HEK293T (cell line): ENCODE results near the gene MYO1B.

Source experiments
- CTCF ChIA-PET: fragments of 350-600 bp; formaldehyde crosslinking; extraction: SDS; loops from one replicate; lab custom pipeline; 2021; ENCODE audit warnings: antibody characterized with exemption, inconsistent platforms; lab: Yijun Ruan, JAX
- POLR2A ChIA-PET: fragments of 350-600 bp; formaldehyde crosslinking; extraction: SDS; loops from one replicate; lab custom pipeline; 2020; ENCODE audit warnings: antibody characterized with exemption, inconsistent platforms; lab: Yijun Ruan, JAX
- DNase-seq: peaks from one replicate; pipeline ENCODE4 v3.0.0; 2012; ENCODE audit warnings: mixed read lengths; ENCODE audit errors: extremely low spot score
- ARNT ChIP-seq: fragments of 450-650 bp; IDR thresholded peaks from 2 replicates; pipeline ENCODE4 v1.6.1; 2017; ENCODE audit warnings: mild to moderate bottlenecking
- BHLHE40 ChIP-seq: fragments of 450-650 bp; IDR thresholded peaks from 2 replicates; pipeline ENCODE4 v1.6.1; 2016; ENCODE audit warnings: mild to moderate bottlenecking, moderate library complexity, borderline replicate concordance
- CTBP1 ChIP-seq: fragments of 450-650 bp; IDR thresholded peaks from 2 replicates; pipeline ENCODE4 v1.6.1; 2016; ENCODE audit warnings: borderline replicate concordance
- ELF4 ChIP-seq: fragments of 450-650 bp; IDR thresholded peaks from 2 replicates; pipeline ENCODE4 v1.6.1; 2017; ENCODE audit warnings: antibody characterized with exemption
- FOXA1 ChIP-seq: fragments of 450-650 bp; IDR thresholded peaks from 2 replicates; pipeline ENCODE4 v1.6.1; 2016; ENCODE audit warnings: mild to moderate bottlenecking
- FOXK2 ChIP-seq: fragments of 450-650 bp; IDR thresholded peaks from 2 replicates; pipeline ENCODE4 v1.6.1; 2016; ENCODE audit warnings: mild to moderate bottlenecking
- FOXM1 ChIP-seq: fragments of 450-650 bp; IDR thresholded peaks from 2 replicates; pipeline ENCODE4 v1.6.1; 2017; ENCODE audit warnings: mild to moderate bottlenecking, borderline replicate concordance
- HDGF ChIP-seq: fragments of 450-650 bp; IDR thresholded peaks from 2 replicates; pipeline ENCODE4 v1.6.1; 2017; ENCODE audit warnings: antibody characterized with exemption, borderline replicate concordance
- L3MBTL2 ChIP-seq: fragments of 450-650 bp; conservative IDR thresholded peaks from 2 replicates; pipeline ENCODE4 v1.6.1; 2016; ENCODE audit warnings: mild to moderate bottlenecking
- LEF1 ChIP-seq: fragments of 450-650 bp; IDR thresholded peaks from 2 replicates; pipeline ENCODE4 v1.6.1; 2017; ENCODE audit warnings: mild to moderate bottlenecking, borderline replicate concordance
- NFRKB ChIP-seq: fragments of 450-650 bp; IDR thresholded peaks from 2 replicates; pipeline ENCODE4 v1.6.1; 2016; ENCODE audit warnings: mild to moderate bottlenecking, moderate library complexity
- SP1 ChIP-seq: fragments of 450-650 bp; IDR thresholded peaks from 2 replicates; pipeline ENCODE4 v1.6.1; 2017
- SUZ12 ChIP-seq: fragments of 450-650 bp; IDR thresholded peaks from 2 replicates; pipeline ENCODE4 v1.6.1; 2016; ENCODE audit warnings: mild to moderate bottlenecking
- TARDBP ChIP-seq: fragments of 450-650 bp; IDR thresholded peaks from 2 replicates; pipeline ENCODE4 v1.6.1; 2016
- ZNF384 ChIP-seq: fragments of 450-650 bp; IDR thresholded peaks from 2 replicates; pipeline ENCODE4 v1.6.1; 2016
- TF ChIP-seq, protein P1 (sequence below): fragments of 450-650 bp; IDR thresholded peaks from 2 replicates; pipeline ENCODE4 v1.6.1; 2016

Gene MYO1B

GRCh38 chr2:191396794-191397193 is 151.6 kb downstream of the MYO1B start:
- CTCF ChIA-PET, result no interaction called here

GRCh38 chr2:191399601-191400000 is 154.4 kb downstream of the MYO1B start:
- CTCF ChIA-PET, result no interaction called here
- POLR2A ChIA-PET, result no interaction called here
- no peak for TF ChIP-seq ZNF384
- no peak for TF ChIP-seq LEF1
- TF ChIP-seq L3MBTL2, result no peak
- DNase-seq, result no peak

More at GRCh38 chr2:191396794-191397193, 151.6 kb downstream of the MYO1B start:
- POLR2A ChIA-PET, result no interaction called here
- DNase-seq, result no peak
- TF ChIP-seq ARNT (no peak), ZNF384 (no peak), BHLHE40 (no peak), SUZ12 (no peak), FOXM1 (no peak), CTBP1 (no peak), LEF1 (no peak), L3MBTL2 (no peak), TARDBP (no peak), SP1 (no peak), ELF4 (no peak)
- TF ChIP-seq, protein P1, sequence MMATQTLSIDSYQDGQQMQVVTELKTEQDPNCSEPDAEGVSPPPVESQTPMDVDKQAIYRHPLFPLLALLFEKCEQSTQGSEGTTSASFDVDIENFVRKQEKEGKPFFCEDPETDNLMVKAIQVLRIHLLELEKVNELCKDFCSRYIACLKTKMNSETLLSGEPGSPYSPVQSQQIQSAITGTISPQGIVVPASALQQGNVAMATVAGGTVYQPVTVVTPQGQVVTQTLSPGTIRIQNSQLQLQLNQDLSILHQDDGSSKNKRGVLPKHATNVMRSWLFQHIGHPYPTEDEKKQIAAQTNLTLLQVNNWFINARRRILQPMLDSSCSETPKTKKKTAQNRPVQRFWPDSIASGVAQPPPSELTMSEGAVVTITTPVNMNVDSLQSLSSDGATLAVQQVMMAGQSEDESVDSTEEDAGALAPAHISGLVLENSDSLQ, result no peak

- POLR2A ChIA-PET, result no interaction called here
- no peak for DNase-seq
- CTCF ChIA-PET, result no interaction called here
- TF ChIP-seq HDGF, result no peak
- no peak for TF ChIP-seq LEF1
- TF ChIP-seq SP1, result no peak
- TF ChIP-seq SUZ12, result no peak
- TF ChIP-seq ELF4, result no peak
Observed at GRCh38 chr2:191401287-191401686, 156.1 kb downstream of the MYO1B start.

GRCh38 chr2:191402966-191403565 is 157.9 kb downstream of the MYO1B start:
- TF ChIP-seq ZNF384, result no peak
- TF ChIP-seq FOXA1, result no peak
- no peak for TF ChIP-seq NFRKB
- TF ChIP-seq ELF4, result no peak
- TF ChIP-seq TARDBP, result no peak
- TF ChIP-seq, protein P1, result no peak
- TF ChIP-seq L3MBTL2, result no peak
- no peak for TF ChIP-seq CTBP1
- TF ChIP-seq HDGF, result no peak
- no peak for TF ChIP-seq LEF1
- TF ChIP-seq FOXK2, result no peak
- POLR2A ChIA-PET, result no interaction called here
- CTCF ChIA-PET, result no interaction called here
- no peak for DNase-seq

DNA sequence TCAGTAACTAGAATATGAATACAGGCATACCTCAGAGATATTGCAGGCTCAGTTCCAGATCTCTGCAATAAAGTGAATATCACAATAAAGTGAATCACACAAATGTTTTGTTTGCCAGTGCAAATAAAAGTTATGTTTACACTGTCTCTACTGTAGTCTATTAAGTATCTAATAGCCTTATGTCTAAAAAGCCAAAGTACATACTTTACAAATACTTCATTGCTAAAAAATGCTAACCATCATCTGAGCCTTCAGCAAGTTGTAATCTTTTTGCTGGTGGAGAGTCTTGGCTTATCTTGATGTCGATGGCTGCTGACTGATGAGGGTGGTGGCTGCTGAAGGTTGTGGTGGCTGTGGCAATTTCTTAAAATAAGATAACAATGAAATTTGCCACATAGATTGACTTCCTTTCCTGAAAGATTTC is 159.4 kb downstream of the MYO1B start:
- no peak for DNase-seq
- ChIA-PET CTCF (no interaction called here), POLR2A (no interaction called here)
- no peak for TF ChIP-seq FOXA1
- TF ChIP-seq SUZ12, result no peak
- TF ChIP-seq, protein P1, result no peak

- POLR2A ChIA-PET, result no interaction called here
- TF ChIP-seq CTBP1 (no peak), ARNT (no peak), SUZ12 (no peak), ELF4 (no peak), FOXK2 (no peak), FOXA1 (no peak), HDGF (no peak), NFRKB (no peak), LEF1 (no peak), ZNF384 (no peak), TARDBP (no peak), BHLHE40 (no peak), SP1 (no peak), FOXM1 (no peak), L3MBTL2 (no peak)
- TF ChIP-seq, protein P1, result no peak
- DNase-seq, result no peak
- CTCF ChIA-PET, result no interaction called here
Observed at GRCh38 chr2:191405546-191405945, 160.3 kb downstream of the MYO1B start.
